GM19351 (cell line): ENCODE results near the gene FBXL20.

Experiments
- ATAC-seq: cut with Tn5 transposase; IDR thresholded peaks from one replicate; pipeline ENCODE4 v1.9.1; 2021; ENCODE audit warnings: mild to moderate bottlenecking, moderate library complexity; ENCODE audit not compliant: unreplicated experiment

Gene FBXL20

GRCh38 chr17:39229274-39229913 is 172.0 kb downstream of the FBXL20 start:
- no peak for ATAC-seq

GRCh38 chr17:39227364-39227919 is 174.0 kb downstream of the FBXL20 start:
- ATAC-seq, result no peak

GRCh38 chr17:39225959-39226683 is 175.3 kb downstream of the FBXL20 start:
- ATAC-seq, result no peak

GRCh38 chr17:39225308-39225958 is 176.0 kb downstream of the FBXL20 start, which contains the start of gene STAC2:
TSS of gene STAC2 (minus strand) at chr17:39225945. CDS start at chr17:39225502, 443 bp downstream.
- ATAC-seq, result no peak

GRCh38 chr17:39224778-39225307 is 176.6 kb downstream of the FBXL20 start:
- no peak for ATAC-seq

GRCh38 chr17:39223907-39224777 is 177.3 kb downstream of the FBXL20 start:
- no peak for ATAC-seq

GRCh38 chr17:39222866-39223834 is 178.3 kb downstream of the FBXL20 start:
- ATAC-seq, result no peak

GRCh38 chr17:39222151-39222550 is 179.3 kb downstream of the FBXL20 start:
- ATAC-seq, result no peak

- ATAC-seq, result no peak
Measured at GRCh38 chr17:39221572-39221971, 179.9 kb downstream of the FBXL20 start.

- no peak for ATAC-seq
Measured at GRCh38 chr17:39219647-39220154, 181.7 kb downstream of the FBXL20 start.

GRCh38 chr17:39218906-39219305 is 182.5 kb downstream of the FBXL20 start:
- ATAC-seq, result no peak

GRCh38 chr17:39217734-39218369 is 183.6 kb downstream of the FBXL20 start:
- ATAC-seq, result no peak

GRCh38 chr17:39213852-39214251 is 187.6 kb downstream of the FBXL20 start:
- ATAC-seq, result no peak

GRCh38 chr17:39212841-39213480 is 188.5 kb downstream of the FBXL20 start:
- ATAC-seq, result no peak

GRCh38 chr17:39212195-39212810 is 189.1 kb downstream of the FBXL20 start:
- ATAC-seq, result no peak

GRCh38 chr17:39210093-39210434 is 191.4 kb downstream of the FBXL20 start:
- no peak for ATAC-seq

GRCh38 chr17:39209317-39210092 is 191.9 kb downstream of the FBXL20 start:
- ATAC-seq, result no peak
